ENCODE measurements around the gene CDC7. TPM values are rescaled to one million over a fixed set of nuclear protein-coding genes. Genes with fewer than 3 reads are reported as not detected.

The CDC7 gene
- total and polyA plus RNA-seq, 2 experiments from 2014 or later: 26.6 to 44.0 TPM

Other genes with a start within 250 kb of the CDC7 start
- gene HFM1, start 96.0 kb upstream of the CDC7 start, total RNA-seq (2014; rRNA removed; shearing (Covaris generic)): 3.3 and 5.2 TPM in 2 replicates
- 1.5 and 2.3 TPM in 2 replicates for gene HFM1, start 96.0 kb upstream of the CDC7 start, polyA plus RNA-seq (2016; fragmentation: Nextera tagmentation; extraction: Ambion mirVana)